Endothelial cell (in vitro differentiated cells): ENCODE measurements around the gene MIER3. TPM values are rescaled to one million over a fixed set of nuclear protein-coding genes. Genes with fewer than 3 reads are reported as not detected.
"Not testable (repeated sequence)": the region's sequence is repeated elsewhere in the genome, so short reads cannot be mapped to it uniquely, and the experiment has no call there.

Experiments
- DNase-seq: peaks from one replicate; pipeline ENCODE4 v3.0.0; 2021; ENCODE audit warnings: low spot score
- H3K27ac Mint-ChIP-seq: one replicate; pipeline ENCODE4 v1.8.0; 2021; ENCODE audit warnings: mixed read lengths, inconsistent platforms; ENCODE audit not compliant: unreplicated experiment
- H3K27me3 Mint-ChIP-seq: one replicate; pipeline ENCODE4 v1.8.0; 2021; ENCODE audit warnings: mild to moderate bottlenecking, moderate library complexity, mixed read lengths, inconsistent platforms; ENCODE audit not compliant: unreplicated experiment
- H3K36me3 Mint-ChIP-seq: one replicate; pipeline ENCODE4 v1.8.0; 2021; ENCODE audit warnings: mild to moderate bottlenecking, low read depth, mixed read lengths, inconsistent platforms; ENCODE audit not compliant: unreplicated experiment
- H3K4me1 Mint-ChIP-seq: one replicate; pipeline ENCODE4 v1.8.0; 2021; ENCODE audit warnings: mild to moderate bottlenecking, mixed read lengths, inconsistent platforms; ENCODE audit not compliant: unreplicated experiment
- H3K4me3 Mint-ChIP-seq: one replicate; pipeline ENCODE4 v1.8.0; 2021; ENCODE audit warnings: mild to moderate bottlenecking, mixed read lengths, inconsistent platforms; ENCODE audit not compliant: unreplicated experiment
- H3K9me3 Mint-ChIP-seq: one replicate; pipeline ENCODE4 v1.8.0; 2021; ENCODE audit warnings: mixed read lengths, inconsistent platforms; ENCODE audit not compliant: unreplicated experiment
- total RNA-seq: library from RNA; stranded (reverse); fragmentation: NEBNext Ultra II Directional; extraction: Animal tissue kit (Norgen Biotek cat#: 25700); gene quantifications from one replicate; pipeline ENCODE4 v1.2.1, GENCODE V29; 2021; ENCODE audit not compliant: unreplicated experiment
- TF ChIP-seq, protein P1 (sequence below): fragments of 200-600 bp; sonication (generic); IDR thresholded peaks from one replicate; pipeline ENCODE4 v1.5.0; 2021; ENCODE audit warnings: antibody characterized with exemption; ENCODE audit not compliant: unreplicated experiment

Gene MIER3
- total RNA-seq, 1 donor from 2014 or later, result 52.3 TPM

GRCh38 chr5:56981548-56982315 is 29.8 kb upstream of the MIER3 start:
- H3K9me3 Mint-ChIP-seq, result no peaks in the 10 kb centered on the region
- H3K27ac Mint-ChIP-seq, result no peak overlapping the region
- no peaks in the 10 kb centered on the region for H3K27me3 Mint-ChIP-seq
- peaks cover 10% of the 10 kb centered on the region for H3K4me1 Mint-ChIP-seq
- no peaks in the 10 kb centered on the region for H3K36me3 Mint-ChIP-seq
- no peak for DNase-seq
- TF ChIP-seq, protein P1, sequence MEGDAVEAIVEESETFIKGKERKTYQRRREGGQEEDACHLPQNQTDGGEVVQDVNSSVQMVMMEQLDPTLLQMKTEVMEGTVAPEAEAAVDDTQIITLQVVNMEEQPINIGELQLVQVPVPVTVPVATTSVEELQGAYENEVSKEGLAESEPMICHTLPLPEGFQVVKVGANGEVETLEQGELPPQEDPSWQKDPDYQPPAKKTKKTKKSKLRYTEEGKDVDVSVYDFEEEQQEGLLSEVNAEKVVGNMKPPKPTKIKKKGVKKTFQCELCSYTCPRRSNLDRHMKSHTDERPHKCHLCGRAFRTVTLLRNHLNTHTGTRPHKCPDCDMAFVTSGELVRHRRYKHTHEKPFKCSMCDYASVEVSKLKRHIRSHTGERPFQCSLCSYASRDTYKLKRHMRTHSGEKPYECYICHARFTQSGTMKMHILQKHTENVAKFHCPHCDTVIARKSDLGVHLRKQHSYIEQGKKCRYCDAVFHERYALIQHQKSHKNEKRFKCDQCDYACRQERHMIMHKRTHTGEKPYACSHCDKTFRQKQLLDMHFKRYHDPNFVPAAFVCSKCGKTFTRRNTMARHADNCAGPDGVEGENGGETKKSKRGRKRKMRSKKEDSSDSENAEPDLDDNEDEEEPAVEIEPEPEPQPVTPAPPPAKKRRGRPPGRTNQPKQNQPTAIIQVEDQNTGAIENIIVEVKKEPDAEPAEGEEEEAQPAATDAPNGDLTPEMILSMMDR, result no peak
- H3K4me3 Mint-ChIP-seq, result no peak overlapping the region

- no peaks in the 10 kb centered on the region for H3K9me3 Mint-ChIP-seq
- no peak overlapping the region for H3K4me3 Mint-ChIP-seq
- H3K27me3 Mint-ChIP-seq, result no peaks in the 10 kb centered on the region
- no peak for DNase-seq
- TF ChIP-seq, protein P1, result no peak
- no peaks in the 10 kb centered on the region for H3K36me3 Mint-ChIP-seq
- H3K27ac Mint-ChIP-seq, result no peak overlapping the region
- H3K4me1 Mint-ChIP-seq, result peaks cover 5% of the 10 kb centered on the region
Measured at GRCh38 chr5:56979968-56980367, 28.0 kb upstream of the MIER3 start.

DNA sequence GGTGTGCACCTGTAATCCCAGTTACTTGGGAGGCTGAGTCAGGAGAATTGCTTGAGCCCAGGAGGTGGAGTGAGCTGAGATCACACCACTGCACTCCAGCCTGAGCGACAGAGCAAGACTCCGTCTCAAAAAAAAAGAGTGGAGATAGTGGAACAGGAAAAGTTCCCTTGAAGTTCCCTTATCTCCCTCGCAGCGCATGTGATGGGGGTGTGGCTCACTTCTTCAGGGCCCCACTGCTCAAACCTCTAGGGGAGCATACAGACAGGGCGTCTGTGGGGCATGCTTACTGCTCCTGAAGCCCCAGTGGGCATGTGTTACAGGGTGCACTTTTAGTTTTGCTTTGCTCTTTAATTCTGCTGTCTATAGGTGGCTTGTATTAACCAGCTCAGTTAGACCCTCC is 27.6 kb upstream of the MIER3 start:
- not testable (repeated sequence) for H3K27me3 Mint-ChIP-seq, H3K9me3 Mint-ChIP-seq, H3K27ac Mint-ChIP-seq, H3K4me1 Mint-ChIP-seq, H3K36me3 Mint-ChIP-seq, DNase-seq, H3K4me3 Mint-ChIP-seq

GRCh38 chr5:56977822-56978221 is 25.9 kb upstream of the MIER3 start:
- Mint-ChIP-seq H3K27me3 (no peaks in the 10 kb centered on the region), H3K4me1 (peaks cover 5% of the 10 kb centered on the region), H3K4me3 (no peak overlapping the region), H3K36me3 (no peaks in the 10 kb centered on the region), H3K9me3 (no peaks in the 10 kb centered on the region), H3K27ac (no peak overlapping the region)
- TF ChIP-seq, protein P1, result no peak
- DNase-seq, result no peak

GRCh38 chr5:56977021-56977420 is 25.1 kb upstream of the MIER3 start:
- no peak overlapping the region for H3K4me3 Mint-ChIP-seq
- peaks cover 5% of the 10 kb centered on the region for H3K4me1 Mint-ChIP-seq
- no peaks in the 10 kb centered on the region for H3K36me3 Mint-ChIP-seq
- no peak for DNase-seq
- no peaks in the 10 kb centered on the region for H3K9me3 Mint-ChIP-seq
- TF ChIP-seq, protein P1, result no peak
- no peaks in the 10 kb centered on the region for H3K27me3 Mint-ChIP-seq
- no peak overlapping the region for H3K27ac Mint-ChIP-seq
